ENCODE measurements around the gene ZIC4. TPM values are rescaled to one million over a fixed set of nuclear protein-coding genes. Genes with fewer than 3 reads are reported as not detected.

The ZIC4 gene
- total and polyA plus RNA-seq, 2 of the 4 experiments (the other 2 are of a cell fraction) = not detected

DNA sequence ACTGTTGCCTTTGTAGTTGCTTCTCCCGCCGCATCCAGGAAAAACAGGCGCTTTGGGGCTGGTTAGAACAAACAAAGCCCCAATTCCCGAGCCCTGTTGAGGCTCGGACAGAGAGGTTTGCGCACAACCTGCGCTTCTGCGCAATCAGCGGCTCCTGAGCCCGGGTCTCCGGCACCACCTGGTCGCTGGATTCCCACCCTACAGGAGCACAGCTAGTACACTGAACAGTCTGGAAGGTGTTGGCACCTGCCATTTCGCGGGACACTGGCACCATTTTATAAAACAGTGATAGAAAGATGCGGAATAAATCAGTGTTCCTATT is 13.8 kb downstream of the ZIC4 start:
- Histone ChIP-seq H3K36me3 (ENCODE audit: control insufficient read depth, insufficient read depth, low read length) (no peaks in the 10 kb centered on the region), H3K27ac (ENCODE audit: insufficient read depth, low read length) (no peak overlapping the region), H3K9me1 (ENCODE audit: insufficient read depth, low read length) (no peaks in the 10 kb centered on the region), H3K27me3 (ENCODE audit: control insufficient read depth, insufficient read depth, low read length) (peaks cover 97% of the 10 kb centered on the region), H4K5ac (ENCODE audit: low read depth, low read length) (no peak overlapping the region), H2AK9ac (replicated peaks; ENCODE audit: low read depth, low read length, poor library complexity) (no peak overlapping the region), H4K91ac (ENCODE audit: insufficient read depth, low read depth, low read length) (no peak overlapping the region), H2BK120ac (ENCODE audit: low read depth, low read length) (no peak overlapping the region), H3K18ac (ENCODE audit: low read depth, low read length) (no peak overlapping the region), H3K9ac (ENCODE audit: low read depth, low read length) (no peak overlapping the region), H3K4me1 (ENCODE audit: control insufficient read depth, insufficient read depth, low read length) (no peaks in the 10 kb centered on the region), H3K56ac (ENCODE audit: extremely low read depth, insufficient read depth, low read length) (no peak overlapping the region), H3K14ac (replicated peaks; ENCODE audit: low read depth, low read length) (no peak overlapping the region), H3K4ac (ENCODE audit: low read depth, low read length) (no peak overlapping the region), H4K20me1 (ENCODE audit: insufficient read depth, low read length) (no peaks in the 10 kb centered on the region; the same call in 1 of the 2 replicates), H2BK20ac (ENCODE audit: low read depth, low read length) (no peak overlapping the region), H4K8ac (ENCODE audit: low read depth in 2 of 2, low read length in 2 of 2) (no peak overlapping the region), H2AK5ac (ENCODE audit: low read depth, low read length) (no peak overlapping the region), H3K23ac (ENCODE audit: low read depth, low read length) (no peak overlapping the region), H3K4me2 (ENCODE audit: low read depth, low read length) (no peak overlapping the region), H2BK5ac (ENCODE audit: low read depth, low read length, poor library complexity, severe bottlenecking) (no peak overlapping the region), H3K79me1 (ENCODE audit: low read depth in 1 of 2, low read length in 2 of 2) (no peaks in the 10 kb centered on the region), H3K9me3 (ENCODE audit: control insufficient read depth, insufficient read depth, low read length) (peaks cover 29% of the 10 kb centered on the region), H2BK15ac (ENCODE audit: low read depth, low read length) (no peak overlapping the region), H3K4me3 (ENCODE audit: insufficient read depth, low read depth, low read length) (no peak overlapping the region), H2AFZ (replicated peaks; ENCODE audit: low read length, poor library complexity) (peak overlapping the region; percentile 67)
- CTCF ChIA-PET = no interaction called here
- dilution Hi-C loops (cut with HindIII; ENCODE audit: low sequenced_read_pairs, unreplicated experiment) (no loop called here), intact Hi-C loops (cut with micrococcal nuclease) (no loop called here), in situ Hi-C loops (cut with MboI; ENCODE audit: low sequenced_read_pairs) (no loop called here)
- no TSS peak for BruUV-seq (replicated peaks)
- no CpG with 5 or more reads among the region's 15 CpGs for whole genome bisulfite sequencing, 2 experiments (ENCODE audit: extremely low coverage in 2 of 2, insufficient read length in 1 of 2)
- ATAC-seq (ENCODE audit: low read depth) (no peak), DNase-seq (no peak)
- POLR2A ChIA-PET (ENCODE audit: unreplicated experiment) = no interaction called here
- TF ChIP-seq CHD1 (IDR thresholded peaks at IDR 0.05; ENCODE audit: low read depth, low read length) (no peak), CEBPB (IDR thresholded peaks at IDR 0.05; ENCODE audit: low read depth, low read length) (no peak)
- TF ChIP-seq, protein P1, sequence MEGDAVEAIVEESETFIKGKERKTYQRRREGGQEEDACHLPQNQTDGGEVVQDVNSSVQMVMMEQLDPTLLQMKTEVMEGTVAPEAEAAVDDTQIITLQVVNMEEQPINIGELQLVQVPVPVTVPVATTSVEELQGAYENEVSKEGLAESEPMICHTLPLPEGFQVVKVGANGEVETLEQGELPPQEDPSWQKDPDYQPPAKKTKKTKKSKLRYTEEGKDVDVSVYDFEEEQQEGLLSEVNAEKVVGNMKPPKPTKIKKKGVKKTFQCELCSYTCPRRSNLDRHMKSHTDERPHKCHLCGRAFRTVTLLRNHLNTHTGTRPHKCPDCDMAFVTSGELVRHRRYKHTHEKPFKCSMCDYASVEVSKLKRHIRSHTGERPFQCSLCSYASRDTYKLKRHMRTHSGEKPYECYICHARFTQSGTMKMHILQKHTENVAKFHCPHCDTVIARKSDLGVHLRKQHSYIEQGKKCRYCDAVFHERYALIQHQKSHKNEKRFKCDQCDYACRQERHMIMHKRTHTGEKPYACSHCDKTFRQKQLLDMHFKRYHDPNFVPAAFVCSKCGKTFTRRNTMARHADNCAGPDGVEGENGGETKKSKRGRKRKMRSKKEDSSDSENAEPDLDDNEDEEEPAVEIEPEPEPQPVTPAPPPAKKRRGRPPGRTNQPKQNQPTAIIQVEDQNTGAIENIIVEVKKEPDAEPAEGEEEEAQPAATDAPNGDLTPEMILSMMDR (conservative IDR thresholded peaks at IDR 0.05; ENCODE audit: low read depth, low read length) = no peak
